Measurements from ENCODE around the gene L1CAM.

Gene L1CAM

GRCh38 chrX:153862369-153863250 lies 23.4 kb downstream of the L1CAM start:
- TF ChIP-seq CTCF (IDR thresholded peaks at IDR 0.05; ENCODE audit: extremely low read depth, missing control alignments), result no peak
- no peak for DNase-seq (ENCODE audit: low spot score)

GRCh38 chrX:153861733-153862310 lies 24.2 kb downstream of the L1CAM start:
- TF ChIP-seq CTCF (IDR thresholded peaks at IDR 0.05; ENCODE audit: extremely low read depth, missing control alignments), result no peak

GRCh38 chrX:153861151-153861550 lies 24.8 kb downstream of the L1CAM start:
- no peak for DNase-seq (ENCODE audit: low spot score)
- no peak for TF ChIP-seq CTCF (IDR thresholded peaks at IDR 0.05; ENCODE audit: extremely low read depth, missing control alignments)

More at GRCh38 chrX:153861733-153862310, 24.2 kb downstream of the L1CAM start:
- DNase-seq (ENCODE audit: low spot score), result no peak

GRCh38 chrX:153857348-153857903 lies 28.5 kb downstream of the L1CAM start:
- no peak for TF ChIP-seq CTCF (IDR thresholded peaks at IDR 0.05; ENCODE audit: extremely low read depth, missing control alignments)
- DNase-seq (ENCODE audit: low spot score), result no peak

- DNase-seq (ENCODE audit: low spot score), result no peak
- TF ChIP-seq CTCF (IDR thresholded peaks at IDR 0.05; ENCODE audit: extremely low read depth, missing control alignments), result no peak
Observed at GRCh38 chrX:153854702-153855101, 31.3 kb downstream of the L1CAM start.

GRCh38 chrX:153853902-153854267 lies 32.1 kb downstream of the L1CAM start:
- no peak for TF ChIP-seq CTCF (IDR thresholded peaks at IDR 0.05; ENCODE audit: extremely low read depth, missing control alignments)
- no peak for DNase-seq (ENCODE audit: low spot score)

All from GM20000 (cell line).